HepG2 (cell line): Measurements from ENCODE around the gene TBC1D14. TPM values are rescaled to one million over a fixed set of nuclear protein-coding genes. Genes with fewer than 3 reads are reported as not detected.
A peak's percentile ranks its signal among the peaks of the same experiment; 100 is the strongest.

ENCODE experiments used
- ATF1 ChIP-seq: IDR thresholded peaks from 2 replicates; pipeline ENCODE4 v1.6.1; 2016; ENCODE audit warnings: mild to moderate bottlenecking, control low read depth
- ATF7 ChIP-seq, 2 experiments: fragments of 450-650 bp in 1 of 2; sonication (generic) in 1 of 2; formaldehyde crosslinking in 1 of 2; IDR thresholded peaks; 2 replicates each; pipeline versions ENCODE4 v1.4.0 to v1.6.1; 2016 to 2020; ENCODE audit warnings: antibody characterized with exemption in 1 of 2, mild to moderate bottlenecking in 1 of 2, missing genetic modification reagents in 1 of 2
- HDAC2 ChIP-seq: sonication (generic); formaldehyde crosslinking; IDR thresholded peaks from 2 replicates; pipeline ENCODE4 v1.4.0; 2020; ENCODE audit warnings: missing genetic modification reagents
- HNRNPL ChIP-seq: fragments of 200-400 bp; formaldehyde crosslinking; IDR thresholded peaks from 2 replicates; pipeline ENCODE4 v1.6.1; 2017; ENCODE audit warnings: mild to moderate bottlenecking, low read depth, low read length
- HNRNPUL1 ChIP-seq: fragments of 200-400 bp; formaldehyde crosslinking; IDR thresholded peaks from 2 replicates; pipeline ENCODE4 v1.6.1; 2017; ENCODE audit warnings: low read depth, mild to moderate bottlenecking, low read length, moderate library complexity
- KDM4B ChIP-seq: sonication (generic); formaldehyde crosslinking; IDR thresholded peaks from 2 replicates; pipeline ENCODE4 v1.4.0; 2020; ENCODE audit warnings: missing genetic modification reagents
- MLLT10 ChIP-seq: sonication (generic); formaldehyde crosslinking; IDR thresholded peaks from 2 replicates; pipeline ENCODE4 v1.4.0; 2020; ENCODE audit warnings: missing genetic modification reagents
- SIX4 ChIP-seq: sonication (generic); formaldehyde crosslinking; IDR thresholded peaks from 2 replicates; pipeline ENCODE4 v1.4.0; 2020; ENCODE audit warnings: missing genetic modification reagents
- SKI ChIP-seq: fragments of 450-650 bp; IDR thresholded peaks from one replicate; pipeline ENCODE4 v1.6.1; 2018; ENCODE audit warnings: mild to moderate bottlenecking; ENCODE audit not compliant: partially characterized antibody
- THAP7 ChIP-seq: sonication (generic); formaldehyde crosslinking; IDR thresholded peaks from 2 replicates; pipeline ENCODE4 v1.8.1; 2023; ENCODE audit warnings: mild to moderate bottlenecking, missing genetic modification reagents
- XRCC5 ChIP-seq: fragments of 200-400 bp; formaldehyde crosslinking; optimal IDR thresholded peaks from 2 replicates; pipeline ENCODE3; 2017; ENCODE audit warnings: mild to moderate bottlenecking, low read length
- ZFP90 ChIP-seq: sonication (generic); formaldehyde crosslinking; IDR thresholded peaks from 2 replicates; pipeline ENCODE4 v1.8.0; 2022; ENCODE audit warnings: missing genetic modification reagents, mild to moderate bottlenecking, inconsistent platforms, borderline replicate concordance
- ZFY ChIP-seq: sonication (generic); formaldehyde crosslinking; IDR thresholded peaks from 2 replicates; pipeline ENCODE4 v1.4.0; 2020; ENCODE audit warnings: missing genetic modification reagents
- ZNF24 ChIP-seq: fragments of 450-650 bp; IDR thresholded peaks from 2 replicates; pipeline ENCODE4 v1.6.1; 2017; ENCODE audit warnings: antibody characterized with exemption, mild to moderate bottlenecking
- ZNF253 ChIP-seq: sonication (generic); formaldehyde crosslinking; IDR thresholded peaks from 2 replicates; pipeline ENCODE4 v1.8.0; 2022; ENCODE audit warnings: mild to moderate bottlenecking, missing genetic modification reagents, borderline replicate concordance
- ZNF441 ChIP-seq: sonication (generic); formaldehyde crosslinking; IDR thresholded peaks from 2 replicates; pipeline ENCODE4 v1.7.0; 2021; ENCODE audit warnings: missing genetic modification reagents, borderline replicate concordance
- ZNF546 ChIP-seq: sonication (generic); formaldehyde crosslinking; conservative IDR thresholded peaks from 2 replicates; pipeline ENCODE4 v1.8.1; 2023; ENCODE audit warnings: mild to moderate bottlenecking, missing genetic modification reagents
- ZNF747 ChIP-seq: sonication (generic); formaldehyde crosslinking; IDR thresholded peaks from 2 replicates; pipeline ENCODE4 v1.8.1; 2023; ENCODE audit warnings: missing genetic modification reagents, mild to moderate bottlenecking, borderline replicate concordance
- ZNF75D ChIP-seq: sonication (generic); formaldehyde crosslinking; IDR thresholded peaks from 2 replicates; pipeline ENCODE4 v1.8.1; 2023; ENCODE audit warnings: missing genetic modification reagents, mild to moderate bottlenecking, borderline replicate concordance
- ZNF780A ChIP-seq: sonication (generic); formaldehyde crosslinking; IDR thresholded peaks from 2 replicates; pipeline ENCODE4 v1.8.0; 2022; ENCODE audit warnings: mild to moderate bottlenecking, missing genetic modification reagents, moderate library complexity
- polyA plus RNA-seq, 8 experiments: library from polyadenylated mRNA; depleted of rRNA in 3 of 8; stranded (reverse) in 7 of 8; unstranded in 1 of 8; fragments of >200 nt; fragmentation: Illumina TruSeq in 4 of 8; extraction: Trizol in 4 of 8; gene quantifications; 2 replicates each; pipeline versions ENCODE4 v1.2.1 to v1.2.3, GENCODE V29; 2011 to 2016; ENCODE audit warnings: low read depth in 4 of 8, missing spikeins in 1 of 8, mixed read lengths in 1 of 8; ENCODE audit not compliant: insufficient read depth in 1 of 8
- total RNA-seq, 5 experiments: library from RNA; depleted of rRNA; stranded (reverse); fragments of >200 nt; fragmentation: Illumina TruSeq; extraction: Trizol; gene quantifications; 2 replicates each; pipeline ENCODE4 v1.2.3, GENCODE V29; 2016; ENCODE audit warnings: low read depth in 1 of 5
- TF ChIP-seq, protein P1 (sequence below): sonication (generic); formaldehyde crosslinking; IDR thresholded peaks from 2 replicates; pipeline ENCODE4 v1.4.0; 2020; ENCODE audit warnings: low read depth, mild to moderate bottlenecking, missing genetic modification reagents
- TF ChIP-seq, protein P2 (sequence below): IDR thresholded peaks from 2 replicates; pipeline ENCODE4 v1.6.1; 2016; ENCODE audit warnings: low read depth
- TF ChIP-seq, protein P3 (sequence below): sonication (generic); formaldehyde crosslinking; IDR thresholded peaks from 2 replicates; pipeline ENCODE4 v1.5.1; 2020; ENCODE audit warnings: missing genetic modification reagents, mild to moderate bottlenecking, borderline replicate concordance

The TBC1D14 gene
- total and polyA plus RNA-seq, 2 of the 13 experiments (the other 11 are each of a cell fraction or from before 2014, with no cell fraction given) = 29.5 to 46.5 TPM

- TF ChIP-seq, protein P1, sequence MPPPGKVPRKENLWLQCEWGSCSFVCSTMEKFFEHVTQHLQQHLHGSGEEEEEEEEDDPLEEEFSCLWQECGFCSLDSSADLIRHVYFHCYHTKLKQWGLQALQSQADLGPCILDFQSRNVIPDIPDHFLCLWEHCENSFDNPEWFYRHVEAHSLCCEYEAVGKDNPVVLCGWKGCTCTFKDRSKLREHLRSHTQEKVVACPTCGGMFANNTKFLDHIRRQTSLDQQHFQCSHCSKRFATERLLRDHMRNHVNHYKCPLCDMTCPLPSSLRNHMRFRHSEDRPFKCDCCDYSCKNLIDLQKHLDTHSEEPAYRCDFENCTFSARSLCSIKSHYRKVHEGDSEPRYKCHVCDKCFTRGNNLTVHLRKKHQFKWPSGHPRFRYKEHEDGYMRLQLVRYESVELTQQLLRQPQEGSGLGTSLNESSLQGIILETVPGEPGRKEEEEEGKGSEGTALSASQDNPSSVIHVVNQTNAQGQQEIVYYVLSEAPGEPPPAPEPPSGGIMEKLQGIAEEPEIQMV (CRISPR knock-in tag) = peak; percentile 95
- TF ChIP-seq ZFY (CRISPR knock-in tag) (peak; percentile 89), HNRNPUL1 (no peak), ZNF780A (CRISPR knock-in tag) (no peak), XRCC5 (peak; percentile 69), HDAC2 (CRISPR knock-in tag) (peak; percentile 41; the same call in 1 of the 2 replicates), ZNF747 (CRISPR knock-in tag) (no peak), MLLT10 (CRISPR knock-in tag) (no peak), ZNF253 (CRISPR knock-in tag) (no peak), ZFP90 (CRISPR knock-in tag) (peak; percentile 69; the same call in 1 of the 2 replicates), THAP7 (CRISPR knock-in tag) (0 out of 2 replicates have a peak, but pooled peaks have one; percentile 23), ZNF441 (CRISPR knock-in tag) (peak; percentile 1; the same call in 1 of the 2 replicates), KDM4B (no peak), ATF7 (IDR thresholded peaks at IDR 0.05) (no peak), ATF7 (CRISPR knock-in tag; IDR thresholded peaks at IDR 0.05) (no peak), ATF1 (no peak), ZNF75D (no peak), HNRNPL (no peak), ZNF24 (no peak), SKI (peak; percentile 3), SIX4 (CRISPR knock-in tag) (no peak), ZNF546 (CRISPR knock-in tag) (no peak; the same call in 1 of the 2 replicates)
- TF ChIP-seq, protein P2, sequence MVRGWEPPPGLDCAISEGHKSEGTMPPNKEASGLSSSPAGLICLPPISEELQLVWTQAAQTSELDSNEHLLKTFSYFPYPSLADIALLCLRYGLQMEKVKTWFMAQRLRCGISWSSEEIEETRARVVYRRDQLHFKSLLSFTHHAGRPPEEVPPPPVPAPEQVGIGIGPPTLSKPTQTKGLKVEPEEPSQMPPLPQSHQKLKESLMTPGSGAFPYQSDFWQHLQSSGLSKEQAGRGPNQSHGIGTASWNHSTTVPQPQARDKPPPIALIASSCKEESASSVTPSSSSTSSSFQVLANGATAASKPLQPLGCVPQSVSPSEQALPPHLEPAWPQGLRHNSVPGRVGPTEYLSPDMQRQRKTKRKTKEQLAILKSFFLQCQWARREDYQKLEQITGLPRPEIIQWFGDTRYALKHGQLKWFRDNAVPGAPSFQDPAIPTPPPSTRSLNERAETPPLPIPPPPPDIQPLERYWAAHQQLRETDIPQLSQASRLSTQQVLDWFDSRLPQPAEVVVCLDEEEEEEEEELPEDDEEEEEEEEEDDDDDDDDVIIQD (CRISPR knock-in tag) = no peak
- TF ChIP-seq, protein P3, sequence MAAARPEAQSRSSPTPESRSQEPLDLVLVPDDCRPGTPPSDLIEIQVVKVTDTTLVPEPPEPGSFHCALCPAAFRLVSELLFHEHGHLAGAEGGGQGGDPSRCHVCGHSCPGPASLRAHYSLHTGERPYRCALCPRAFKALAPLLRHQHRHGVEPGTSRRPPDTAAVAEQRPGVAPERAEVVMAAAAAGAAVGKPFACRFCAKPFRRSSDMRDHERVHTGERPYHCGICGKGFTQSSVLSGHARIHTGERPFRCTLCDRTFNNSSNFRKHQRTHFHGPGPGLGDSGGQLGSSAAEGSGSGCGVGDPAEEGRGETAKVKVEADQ (CRISPR knock-in tag) = peak; percentile 90; the same call in 1 of the 2 replicates
Measured at GRCh38 chr4:6986781-6987587, 77.4 kb downstream of the TBC1D14 start (continued).
